ENCODE results near the gene PTPRT.

The PTPRT gene

GRCh38 chr20:43189554-43190331, at the start of gene PTPRT:
PTPRT (minus strand) TSS chr20:43189906; CDS start chr20:43189733, 173 bp downstream.
- DNase-seq: no peak

GRCh38 chr20:43238833-43239232, 49.1 kb upstream of the PTPRT start:
- no peak for DNase-seq

- DNase-seq: no peak
Observed at GRCh38 chr20:43238266-43238665, 48.6 kb upstream of the PTPRT start.

- DNase-seq: no peak
Observed at GRCh38 chr20:43237651-43238168, 48.0 kb upstream of the PTPRT start.

- no peak for DNase-seq
Observed at GRCh38 chr20:43235998-43236397, 46.3 kb upstream of the PTPRT start.

GRCh38 chr20:43231829-43232228, 42.1 kb upstream of the PTPRT start:
- no peak for DNase-seq

- DNase-seq: no peak
Observed at GRCh38 chr20:43229696-43230095, 40.0 kb upstream of the PTPRT start.

- DNase-seq: no peak
Observed at GRCh38 chr20:43220612-43221011, 30.9 kb upstream of the PTPRT start.

- DNase-seq: no peak
Observed at GRCh38 chr20:43210901-43211300, 21.2 kb upstream of the PTPRT start.

GRCh38 chr20:43209831-43210230, 20.1 kb upstream of the PTPRT start:
- DNase-seq: no peak

- no peak for DNase-seq
Observed at GRCh38 chr20:43205699-43206098, 16.0 kb upstream of the PTPRT start.

- no peak for DNase-seq
Observed at GRCh38 chr20:43202100-43202499, 12.4 kb upstream of the PTPRT start.

- DNase-seq: no peak
Observed at GRCh38 chr20:43198607-43199006, 8.9 kb upstream of the PTPRT start.

GRCh38 chr20:43196243-43196642, 6.5 kb upstream of the PTPRT start:
- DNase-seq: no peak

GRCh38 chr20:43194137-43194536, 4.4 kb upstream of the PTPRT start:
- DNase-seq: no peak

- DNase-seq: no peak
Observed at GRCh38 chr20:43193443-43193842, 3.7 kb upstream of the PTPRT start.

GRCh38 chr20:43191946-43192863, 2.5 kb upstream of the PTPRT start:
- no peak for DNase-seq

- DNase-seq: no peak
Observed at GRCh38 chr20:43191143-43191542, 1.4 kb upstream of the PTPRT start.

GRCh38 chr20:43190332-43190953, 737 bp upstream of the PTPRT start:
- no peak for DNase-seq

GRCh38 chr20:43188861-43189553, 699 bp downstream of the PTPRT start:
- no peak for DNase-seq

- no peak for DNase-seq
Observed at GRCh38 chr20:43188234-43188653, 1.5 kb downstream of the PTPRT start.

- peak; percentile 25 to 34 for DNase-seq
Observed at GRCh38 chr20:43187476-43188233, 2.1 kb downstream of the PTPRT start.
